Subcutaneous abdominal adipose tissue (tissue), 5 donors: ENCODE results near the gene NSUN3.
"Not testable (repeated sequence)": the region's sequence is repeated elsewhere in the genome, so short reads cannot be mapped to it uniquely, and the experiment has no call there.

Experiments used
- H3K27ac ChIP-seq: one replicate; pipeline ENCODE4 v1.7.0; 2013; ENCODE audit warnings: low read depth, mild to moderate bottlenecking, inconsistent platforms, low read length, moderate library complexity
- H3K27me3 ChIP-seq, 5 donors: one replicate each; pipeline ENCODE4 v1.7.0; 2013; ENCODE audit warnings: low read length in 5 of 5, inconsistent platforms in 1 of 5; ENCODE audit not compliant: control insufficient read depth in 5 of 5, insufficient read depth in 4 of 5
- H3K36me3 ChIP-seq, 5 donors: one replicate each; pipeline ENCODE4 v1.7.0; 2013; ENCODE audit warnings: low read length in 5 of 5; ENCODE audit not compliant: control insufficient read depth in 5 of 5, insufficient read depth in 5 of 5
- H3K4me1 ChIP-seq, 5 donors: one replicate each; pipeline ENCODE4 v1.7.0; 2013; ENCODE audit warnings: low read length in 5 of 5, mild to moderate bottlenecking in 3 of 5, moderate library complexity in 1 of 5; ENCODE audit not compliant: control insufficient read depth in 5 of 5, insufficient read depth in 5 of 5
- H3K4me3 ChIP-seq, 5 donors: one replicate each; pipeline ENCODE4 v1.7.0; 2013; ENCODE audit warnings: low read length in 5 of 5, low read depth in 1 of 5
- H3K9ac ChIP-seq, 5 donors: one replicate each; pipeline ENCODE4 v1.7.0; 2013; ENCODE audit warnings: low read length in 5 of 5, mild to moderate bottlenecking in 4 of 5, moderate library complexity in 3 of 5
- H3K9me3 ChIP-seq, 5 donors: one replicate each; pipeline ENCODE4 v1.7.0; 2013; ENCODE audit warnings: low read length in 5 of 5; ENCODE audit not compliant: control insufficient read depth in 5 of 5
- donor health status: healthy.
- donor health status: healthy.
- donor health status: healthy.
- donor health status: healthy.
- donor health status: healthy.

The NSUN3 gene

GRCh38 chr3:94044100-94044936, 18.5 kb upstream of the NSUN3 start:
- H3K4me1 ChIP-seq, H3K27me3 ChIP-seq, H3K4me3 ChIP-seq, H3K36me3 ChIP-seq, H3K27ac ChIP-seq, H3K9ac ChIP-seq, H3K9me3 ChIP-seq: not testable (repeated sequence)

DNA sequence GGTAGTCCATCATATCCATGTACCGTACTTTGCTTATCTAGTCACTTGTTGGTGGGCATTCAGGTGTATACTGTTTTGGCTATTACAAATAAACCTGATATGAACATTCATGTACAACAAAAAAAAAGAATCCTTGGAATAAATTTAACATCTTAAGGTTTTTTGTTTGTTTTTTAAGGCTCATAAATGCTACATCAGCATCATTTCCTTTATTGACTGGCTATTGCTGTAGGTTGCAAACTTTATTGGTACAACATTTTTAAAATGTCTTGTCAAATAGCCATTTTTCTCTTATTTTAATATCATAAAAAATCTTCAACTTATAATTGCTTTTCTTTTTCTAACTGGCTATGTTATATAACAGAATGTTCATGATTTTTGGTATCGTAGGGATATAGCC, 16.3 kb upstream of the NSUN3 start:
- Histone ChIP-seq H3K27ac (no peak overlapping the region), H3K9me3 (no peaks in the 10 kb centered on the region), H3K27me3 (no peaks in the 10 kb centered on the region), H3K4me3 (no peak overlapping the region), H3K9ac (no peak overlapping the region), H3K36me3 (peaks cover 0 to 7% (median 0%) of the 10 kb centered on the region in 5 donors), H3K4me1 (no peaks in the 10 kb centered on the region)

DNA sequence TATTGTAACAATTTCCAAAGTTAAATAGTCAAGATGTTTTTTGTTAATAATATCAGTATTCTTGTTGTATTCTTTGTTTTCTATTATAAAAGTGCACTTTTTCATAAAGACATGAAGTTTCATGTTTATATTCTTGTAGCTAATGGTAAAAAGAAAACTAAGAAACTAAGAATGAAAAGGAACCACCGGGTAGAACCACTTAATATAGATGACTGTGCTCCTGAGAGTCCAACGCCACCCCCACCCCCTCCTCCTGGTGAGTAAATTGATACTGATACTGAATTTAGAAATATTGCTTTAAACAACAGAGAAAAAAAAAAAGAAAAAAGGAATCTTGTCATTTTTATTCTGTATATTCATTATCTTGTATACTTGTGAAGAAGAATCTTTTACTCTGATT, 13.6 kb upstream of the NSUN3 start:
- no peaks in the 10 kb centered on the region for H3K27me3 ChIP-seq
- peaks cover 0 to 6% (median 0%) of the 10 kb centered on the region in 5 donors for H3K36me3 ChIP-seq
- H3K9me3 ChIP-seq, result no peaks in the 10 kb centered on the region
- no peak overlapping the region for H3K9ac ChIP-seq
- H3K27ac ChIP-seq, result no peak overlapping the region
- no peaks in the 10 kb centered on the region for H3K4me1 ChIP-seq
- H3K4me3 ChIP-seq, result no peak overlapping the region

- Histone ChIP-seq H3K9ac (no peak overlapping the region), H3K9me3 (no peaks in the 10 kb centered on the region), H3K36me3 (peaks cover 0 to 5% (median 0%) of the 10 kb centered on the region in 5 donors), H3K27ac (no peak overlapping the region), H3K4me1 (no peaks in the 10 kb centered on the region), H3K27me3 (no peaks in the 10 kb centered on the region), H3K4me3 (no peak overlapping the region)
Measured at GRCh38 chr3:94050546-94050945, 12.3 kb upstream of the NSUN3 start.

DNA sequence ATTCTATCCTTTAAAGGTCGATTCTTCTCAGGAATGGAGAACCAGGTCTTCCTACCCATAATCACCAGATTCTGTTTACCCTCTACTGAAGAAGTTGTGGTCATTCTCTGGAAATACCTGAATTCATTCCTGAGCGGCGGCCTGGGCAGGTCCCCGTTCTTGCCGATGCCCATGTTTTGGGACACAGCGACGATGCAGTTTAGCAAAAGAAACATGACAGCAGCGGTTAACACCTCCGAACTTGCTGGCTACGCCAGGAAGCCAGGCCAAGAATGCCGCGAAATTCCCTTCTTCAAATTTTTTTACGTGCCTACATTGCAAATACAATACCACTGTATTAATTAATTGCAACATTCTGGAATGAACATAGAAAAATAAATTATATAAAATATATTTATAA, 1.6 kb upstream of the NSUN3 start:
- Histone ChIP-seq H3K36me3 (peaks cover 0 to 4% (median 3%) of the 10 kb centered on the region in 5 donors), H3K9me3 (no peaks in the 10 kb centered on the region), H3K4me1 (peaks cover 0 to 26% (median 23%) of the 10 kb centered on the region in 5 donors), H3K27me3 (no peaks in the 10 kb centered on the region), H3K9ac (no peak overlapping the region), H3K4me3 (no peak overlapping the region), H3K27ac (no peak overlapping the region)

DNA sequence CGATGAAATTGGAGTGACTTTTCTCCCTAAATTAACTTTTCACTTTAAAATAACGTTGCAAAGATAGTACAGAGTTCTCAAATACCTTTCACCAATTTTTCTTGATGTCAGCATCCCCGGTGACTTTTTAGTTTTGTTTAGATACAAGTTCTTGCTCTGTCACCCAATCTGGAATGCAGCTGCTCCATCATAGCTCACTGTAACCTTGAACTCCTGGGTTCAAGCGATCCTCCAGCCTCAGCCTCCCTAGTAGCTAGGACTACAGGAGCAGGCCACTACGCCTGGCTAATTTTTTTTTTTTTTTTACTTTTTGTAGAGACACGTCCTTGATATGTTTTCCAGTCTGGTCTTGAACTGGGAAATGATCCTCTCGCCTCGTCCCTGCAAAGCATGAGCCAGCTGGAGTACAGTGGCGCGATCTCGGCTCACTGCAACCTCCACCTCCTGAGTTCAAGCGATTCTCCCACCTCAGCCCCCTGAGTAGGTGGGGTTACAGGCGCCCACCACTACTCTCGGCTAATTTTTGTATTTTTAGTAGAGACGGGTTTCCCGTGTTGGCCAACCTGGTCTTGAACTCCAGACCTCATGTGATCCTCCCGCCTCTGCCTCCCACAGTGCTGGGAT, 747 bp downstream of the NSUN3 start:
- H3K4me3 ChIP-seq, result peak overlapping the region; percentile 83 to 98 (median 86)
- no peaks in the 10 kb centered on the region for H3K27me3 ChIP-seq
- H3K9ac ChIP-seq, result peak overlapping the region; percentile 66 to 92 (median 81)
- H3K36me3 ChIP-seq, result peaks cover 0 to 15% (median 4%) of the 10 kb centered on the region in 5 donors
- H3K27ac ChIP-seq, result peak overlapping the region; percentile 90
- H3K4me1 ChIP-seq, result peaks cover 0 to 26% (median 23%) of the 10 kb centered on the region in 5 donors
- no peaks in the 10 kb centered on the region for H3K9me3 ChIP-seq

- Histone ChIP-seq H3K9ac (no peak overlapping the region), H3K27ac (peak overlapping the region; percentile 90), H3K27me3 (no peaks in the 10 kb centered on the region), H3K36me3 (peaks cover 0 to 15% (median 4%) of the 10 kb centered on the region in 5 donors), H3K4me1 (peaks cover 0 to 26% (median 23%) of the 10 kb centered on the region in 5 donors), H3K9me3 (no peaks in the 10 kb centered on the region), H3K4me3 (peak overlapping the region in 3 of 5 donors; percentile 84 to 98 (median 88))
Measured at GRCh38 chr3:94064243-94064860, 1.5 kb downstream of the NSUN3 start.

DNA sequence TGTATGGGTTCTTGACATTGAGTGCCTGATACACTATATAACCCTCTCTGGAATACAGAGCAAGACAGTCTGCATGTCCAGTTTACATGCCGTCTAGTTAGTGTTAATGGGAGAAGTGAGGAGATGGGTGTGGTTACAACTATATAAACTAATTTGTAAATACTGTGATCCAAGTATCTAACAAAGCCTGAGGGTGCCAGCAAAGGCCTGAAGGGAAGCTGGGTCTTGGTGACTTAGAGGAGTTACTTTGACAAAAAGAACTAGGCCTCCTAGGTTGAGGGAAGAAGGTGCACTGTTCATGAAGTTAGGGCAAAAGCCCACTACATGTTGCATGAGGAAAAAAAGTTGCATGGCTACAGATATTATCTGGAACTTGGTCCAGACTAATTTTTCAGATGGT, 2.3 kb downstream of the NSUN3 start:
- no peak overlapping the region for H3K9ac ChIP-seq
- H3K9me3 ChIP-seq, result no peaks in the 10 kb centered on the region
- no peaks in the 10 kb centered on the region for H3K27me3 ChIP-seq
- no peak overlapping the region for H3K4me3 ChIP-seq
- H3K4me1 ChIP-seq, result peaks cover 0 to 26% (median 23%) of the 10 kb centered on the region in 5 donors
- no peak overlapping the region for H3K27ac ChIP-seq
- peaks cover 0 to 13% (median 3%) of the 10 kb centered on the region in 5 donors for H3K36me3 ChIP-seq

DNA sequence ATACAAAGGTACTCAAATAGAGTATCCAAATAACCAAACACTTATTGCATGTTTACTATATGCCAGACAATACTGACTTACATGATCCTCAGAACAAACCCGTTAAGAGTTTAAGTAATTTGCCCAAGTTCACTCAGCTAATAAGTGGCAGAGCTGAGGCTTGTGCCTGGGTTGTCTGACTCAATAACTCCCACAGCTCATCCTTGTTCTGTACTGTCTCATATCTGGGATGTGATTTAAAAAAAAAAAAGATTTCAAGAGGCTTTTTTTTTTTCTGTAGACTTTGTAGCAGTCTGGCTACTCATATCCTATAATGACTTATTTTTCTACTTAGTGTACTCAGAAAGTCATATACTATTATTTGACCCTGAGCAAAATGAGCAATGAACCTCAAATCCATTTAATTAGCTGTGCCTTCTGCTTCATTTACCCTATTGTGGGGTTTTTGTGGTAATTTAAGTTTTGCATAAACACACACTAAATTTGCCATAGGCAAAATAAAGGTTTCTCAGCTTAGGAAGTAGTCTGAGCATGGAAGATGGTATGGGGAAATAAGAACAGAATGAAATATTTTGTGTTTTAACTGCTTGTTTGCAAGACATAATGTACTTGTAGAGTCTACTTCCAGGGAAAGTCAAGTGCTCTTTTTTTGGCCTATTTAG, 3.1 kb downstream of the NSUN3 start:
- H3K4me1 ChIP-seq, result peaks cover 0 to 26% (median 23%) of the 10 kb centered on the region in 5 donors

More for the DNA sequence above, 3.1 kb downstream of the NSUN3 start:
- Histone ChIP-seq H3K36me3 (peaks cover 0 to 12% (median 3%) of the 10 kb centered on the region in 5 donors), H3K4me3 (no peak overlapping the region), H3K27ac (no peak overlapping the region), H3K9ac (no peak overlapping the region), H3K9me3 (no peaks in the 10 kb centered on the region), H3K27me3 (no peaks in the 10 kb centered on the region)
